Keratinocyte (primary cell): ENCODE measurements around the gene TBC1D30. TPM values are rescaled to one million over a fixed set of nuclear protein-coding genes. Genes with fewer than 3 reads are reported as not detected.

Experiments
- DNase-seq: peaks from one replicate; pipeline ENCODE4 v3.0.0-alpha.2; 2011; ENCODE audit warnings: low read depth, missing footprints, low spot score
- FAIRE-seq: peaks from 2 replicates; lab custom pipeline; 2011; peaks lifted over from hg19 to GRCh38; lab: Jason Lieb, UNC
- H2AFZ ChIP-seq: 2 replicates; pipeline ENCODE4 v1.6.0; 2012; ENCODE audit warnings: low read length, control low read depth, inconsistent platforms; ENCODE audit not compliant: control insufficient read depth
- H3K27ac ChIP-seq: 2 replicates; pipeline ENCODE4 v1.5.1; 2011; ENCODE audit warnings: low read length; ENCODE audit not compliant: control insufficient read depth, insufficient read depth
- H3K27me3 ChIP-seq: 3 replicates; pipeline ENCODE4 v1.6.0; 2011; ENCODE audit warnings: low read length; ENCODE audit not compliant: control insufficient read depth, insufficient read depth; ENCODE audit errors: extremely low read depth
- H3K36me3 ChIP-seq, 2 experiments: 2 replicates in 1 of 2; 3 replicates in 1 of 2; pipeline ENCODE4 v1.5.1; 2011; ENCODE audit warnings: low read length in 2 of 2, mild to moderate bottlenecking in 1 of 2; ENCODE audit not compliant: control insufficient read depth in 2 of 2, insufficient read depth in 2 of 2; ENCODE audit errors: extremely low read depth in 1 of 2
- H3K4me1 ChIP-seq: 3 replicates; pipeline ENCODE4 v1.5.1; 2011; ENCODE audit warnings: low read length; ENCODE audit not compliant: control insufficient read depth, insufficient read depth; ENCODE audit errors: extremely low read depth
- H3K4me2 ChIP-seq: 3 replicates; pipeline ENCODE4 v1.6.0; 2011; ENCODE audit warnings: low read depth, low read length; ENCODE audit not compliant: control insufficient read depth, insufficient read depth; ENCODE audit errors: extremely low read depth
- H3K4me3 ChIP-seq, 3 experiments: fragments of 200-600 bp in 1 of 3; sonication (generic) in 1 of 3; 2 replicates in 2 of 3; 3 replicates in 1 of 3; pipeline ENCODE4 v1.5.1; 2011 to 2016; ENCODE audit warnings: low read length in 3 of 3, mild to moderate bottlenecking in 3 of 3, control low read depth in 2 of 3, inconsistent platforms in 1 of 3, low read depth in 1 of 3, mixed read lengths in 1 of 3, mixed run types in 1 of 3, moderate library complexity in 1 of 3; ENCODE audit not compliant: control insufficient read depth in 2 of 3, insufficient read depth in 2 of 3; ENCODE audit errors: extremely low read depth in 1 of 3
- H3K79me2 ChIP-seq: 2 replicates; pipeline ENCODE4 v1.6.0; 2012; ENCODE audit warnings: low read length; ENCODE audit not compliant: control insufficient read depth, insufficient read depth
- H3K9ac ChIP-seq: 3 replicates; pipeline ENCODE4 v1.6.0; 2011; ENCODE audit warnings: low read length; ENCODE audit not compliant: control insufficient read depth, insufficient read depth; ENCODE audit errors: extremely low read depth
- H3K9me1 ChIP-seq: 3 replicates; pipeline ENCODE4 v1.6.0; 2011; ENCODE audit warnings: low read length; ENCODE audit not compliant: control insufficient read depth, insufficient read depth; ENCODE audit errors: extremely low read depth
- H3K9me3 ChIP-seq: 2 replicates; pipeline ENCODE4 v1.5.1; 2012; ENCODE audit warnings: low read depth, low read length; ENCODE audit not compliant: control insufficient read depth
- H4K20me1 ChIP-seq: 3 replicates; pipeline ENCODE4 v1.6.0; 2011; ENCODE audit warnings: low read length; ENCODE audit not compliant: control insufficient read depth, insufficient read depth; ENCODE audit errors: extremely low read depth
- CTCF ChIP-seq, 3 experiments: IDR thresholded peaks in 1 of 3; conservative IDR thresholded peaks in 1 of 3; optimal IDR thresholded peaks in 1 of 3; 2 replicates in 2 of 3; 3 replicates in 1 of 3; pipeline versions ENCODE3 to v1.5.1; 2011; ENCODE audit warnings: low read length in 3 of 3, mild to moderate bottlenecking in 3 of 3, moderate library complexity in 2 of 3, control low read depth in 1 of 3, inconsistent platforms in 1 of 3; ENCODE audit not compliant: insufficient read depth in 2 of 3; ENCODE audit errors: extremely low read depth in 1 of 3
- EZH2 ChIP-seq: IDR thresholded peaks from one replicate; pipeline ENCODE4 v1.6.1; 2012; ENCODE audit warnings: inconsistent platforms, mild to moderate bottlenecking, low read length, moderate library complexity
- dilution Hi-C: fragments of 300-500 bp; cut with MboI; formaldehyde crosslinking; loops from one replicate; pipeline ENCODE4 v1.7.0; 2020; ENCODE audit warnings: low sequenced_read_pairs; ENCODE audit not compliant: extremely low pct_ligation_motif_present
- polyA plus RNA-seq, 5 experiments: library from polyadenylated mRNA; depleted of rRNA in 3 of 5; stranded (reverse) in 3 of 5; stranded (forward) in 1 of 5; unstranded in 1 of 5; fragments of >200 nt; gene quantifications; 1 replicate in 1 of 5; 2 replicates in 3 of 5; 3 replicates in 1 of 5; pipeline versions ENCODE4 v1.2.1 to v1.2.3, GENCODE V29; 2011 to 2012; ENCODE audit warnings: missing spikeins in 2 of 5, low read depth in 1 of 5, low replicate concordance in 1 of 5

TBC1D30 gene
- polyA plus RNA-seq, 1 donor (not counting 4 experiments of a cell fraction or from before 2014, with no cell fraction given): 0.50 TPM

- no peak for FAIRE-seq
- no peaks in the 10 kb centered on the region for H3K9me1 ChIP-seq
- no peak overlapping the region for H3K27ac ChIP-seq
- H3K36me3 ChIP-seq: no peaks in the 10 kb centered on the region
- H3K4me1 ChIP-seq: no peaks in the 10 kb centered on the region
- H3K27me3 ChIP-seq: peaks cover 4% of the 10 kb centered on the region
- H3K4me2 ChIP-seq: no peak overlapping the region
- dilution Hi-C loops: no loop called here
- no peaks in the 10 kb centered on the region for H3K79me2 ChIP-seq
- H4K20me1 ChIP-seq: no peaks in the 10 kb centered on the region
- no peak for DNase-seq
- H3K4me3 ChIP-seq: no peak overlapping the region
- H3K9ac ChIP-seq: no peak overlapping the region
- no peak overlapping the region for H2AFZ ChIP-seq
- no peaks in the 10 kb centered on the region for H3K9me3 ChIP-seq
- TF ChIP-seq CTCF (optimal IDR thresholded peaks at IDR 0.05 in 1 of 3, IDR thresholded peaks at IDR 0.05 in 1 of 3, conservative IDR thresholded peaks at IDR 0.05 in 1 of 3; ENCODE audit: extremely low read depth in 1 of 3, insufficient read depth in 2 of 3, low read length in 3 of 3) (no peak), EZH2 (no peak)
These were observed 34.3 kb upstream of the TBC1D30 start for GRCh38 chr12:64790166-64790565.

- Histone ChIP-seq H3K79me2 (no peaks in the 10 kb centered on the region), H3K9me3 (no peaks in the 10 kb centered on the region), H3K27ac (no peak overlapping the region), H3K4me1 (no peaks in the 10 kb centered on the region), H3K9ac (no peak overlapping the region), H3K36me3 (no peaks in the 10 kb centered on the region), H3K27me3 (peaks cover 5% of the 10 kb centered on the region), H3K9me1 (no peaks in the 10 kb centered on the region), H3K4me2 (no peak overlapping the region), H3K4me3 (no peak overlapping the region), H2AFZ (no peak overlapping the region), H4K20me1 (no peaks in the 10 kb centered on the region)
- dilution Hi-C loops: no loop called here
- TF ChIP-seq CTCF (optimal IDR thresholded peaks at IDR 0.05 in 1 of 3, IDR thresholded peaks at IDR 0.05 in 1 of 3, conservative IDR thresholded peaks at IDR 0.05 in 1 of 3; ENCODE audit: extremely low read depth in 1 of 3, insufficient read depth in 2 of 3, low read length in 3 of 3) (no peak), EZH2 (no peak)
- no peak for FAIRE-seq
- DNase-seq: no peak
These were observed 33.4 kb upstream of the TBC1D30 start for GRCh38 chr12:64791036-64791435.
